Measurements from ENCODE around the gene NAV2. TPM values are rescaled to one million over a fixed set of nuclear protein-coding genes. Genes with fewer than 3 reads are reported as not detected.

Gene NAV2
- total RNA-seq, 1 experiment from 2014 or later, result 46.3 TPM

DNA sequence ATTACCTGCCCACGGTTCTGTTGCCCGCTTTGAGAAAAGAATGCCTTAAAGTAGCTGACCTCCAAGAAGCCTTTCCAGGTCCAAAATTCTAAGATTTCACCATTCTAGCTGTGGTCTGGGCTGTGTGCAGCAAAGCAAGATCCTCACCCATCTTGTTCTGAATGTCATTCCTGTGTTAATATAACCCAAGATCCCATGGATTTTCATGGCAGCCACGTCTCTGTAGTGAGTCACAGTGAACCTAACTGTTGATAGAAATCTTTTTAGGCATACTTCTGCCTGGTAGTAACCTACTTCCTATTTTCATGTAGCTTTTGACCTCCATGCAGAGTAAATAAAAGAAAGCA, 210.0 kb downstream of the NAV2 start:
- peaks cover 6 to 19% (median 14%) of the 10 kb centered on the region in 3 experiments for H3K36me3 Mint-ChIP-seq (ENCODE audit: insufficient read depth in 1 of 3, low read depth in 3 of 3)
- no peak overlapping the region for H3K27ac ChIP-seq (ENCODE audit: insufficient read length, low read depth, low read length)
- no peak overlapping the region for H3K27ac Mint-ChIP-seq
- H3K27me3 Mint-ChIP-seq (ENCODE audit: low read depth), result no peaks in the 10 kb centered on the region
- no peak overlapping the region for H2BK20ac ChIP-seq (ENCODE audit: low read depth, low read length, poor library complexity, severe bottlenecking)
- H2BK12ac ChIP-seq (ENCODE audit: insufficient read length, low read depth, low read length), result no peak overlapping the region
- no peak overlapping the region for H3K4me2 ChIP-seq (ENCODE audit: insufficient read depth, insufficient read length, low read length)
- no peak for DNase-seq
- H3K4me3 Mint-ChIP-seq, result no peak overlapping the region
- H3K9me3 Mint-ChIP-seq, result no peaks in the 10 kb centered on the region
- no CpG with 5 or more reads among the region's 3 CpGs for WGBS (ENCODE audit: extremely low coverage, insufficient read length, low lambda C conversion rate)
- H4K5ac ChIP-seq (ENCODE audit: insufficient read length, low read depth, low read length), result no peak overlapping the region
- no peak overlapping the region for H3K14ac ChIP-seq (ENCODE audit: insufficient read depth, low read length)
- H2BK5ac ChIP-seq (ENCODE audit: insufficient read length, low read length), result no peak overlapping the region
- H3K9me3 ChIP-seq (ENCODE audit: control insufficient read depth, low read depth, low read length), result no peaks in the 10 kb centered on the region
- peaks cover 5 to 8% of the 10 kb centered on the region in 2 experiments; a peak in 3 of 4 replicates for H3K4me1 Mint-ChIP-seq
- H3K56ac ChIP-seq (ENCODE audit: insufficient read length, low read depth, low read length), result no peak overlapping the region
- no peaks in the 10 kb centered on the region for H3K23me2 ChIP-seq (ENCODE audit: insufficient read length, low read depth, low read length, poor library complexity, severe bottlenecking)
- H2AFZ ChIP-seq (ENCODE audit: low read length), result no peak overlapping the region
- no peak overlapping the region for H3K4ac ChIP-seq (ENCODE audit: low read depth, low read length)
- H2BK120ac ChIP-seq (ENCODE audit: low read depth, low read length, poor library complexity, severe bottlenecking), result no peak overlapping the region
- no peak overlapping the region for H3T11ph ChIP-seq (ENCODE audit: low read length)
- no peak overlapping the region for H3K23ac ChIP-seq (ENCODE audit: insufficient read length, low read depth, low read length)
- H3K18ac ChIP-seq (ENCODE audit: insufficient read length, low read depth, low read length), result no peak overlapping the region
- TF ChIP-seq, protein P1, sequence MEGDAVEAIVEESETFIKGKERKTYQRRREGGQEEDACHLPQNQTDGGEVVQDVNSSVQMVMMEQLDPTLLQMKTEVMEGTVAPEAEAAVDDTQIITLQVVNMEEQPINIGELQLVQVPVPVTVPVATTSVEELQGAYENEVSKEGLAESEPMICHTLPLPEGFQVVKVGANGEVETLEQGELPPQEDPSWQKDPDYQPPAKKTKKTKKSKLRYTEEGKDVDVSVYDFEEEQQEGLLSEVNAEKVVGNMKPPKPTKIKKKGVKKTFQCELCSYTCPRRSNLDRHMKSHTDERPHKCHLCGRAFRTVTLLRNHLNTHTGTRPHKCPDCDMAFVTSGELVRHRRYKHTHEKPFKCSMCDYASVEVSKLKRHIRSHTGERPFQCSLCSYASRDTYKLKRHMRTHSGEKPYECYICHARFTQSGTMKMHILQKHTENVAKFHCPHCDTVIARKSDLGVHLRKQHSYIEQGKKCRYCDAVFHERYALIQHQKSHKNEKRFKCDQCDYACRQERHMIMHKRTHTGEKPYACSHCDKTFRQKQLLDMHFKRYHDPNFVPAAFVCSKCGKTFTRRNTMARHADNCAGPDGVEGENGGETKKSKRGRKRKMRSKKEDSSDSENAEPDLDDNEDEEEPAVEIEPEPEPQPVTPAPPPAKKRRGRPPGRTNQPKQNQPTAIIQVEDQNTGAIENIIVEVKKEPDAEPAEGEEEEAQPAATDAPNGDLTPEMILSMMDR (conservative IDR thresholded peaks at IDR 0.05), result no peak
- no peaks in the 10 kb centered on the region; the same call in 1 of the 2 replicates for H3K27me3 ChIP-seq (ENCODE audit: insufficient read depth, low read length)
- no peaks in the 10 kb centered on the region for H3K79me2 ChIP-seq (ENCODE audit: insufficient read depth, low read length)
- H4K20me1 ChIP-seq (ENCODE audit: control insufficient read depth, insufficient read depth, insufficient read length), result no peaks in the 10 kb centered on the region
- no peaks in the 10 kb centered on the region for H3K4me1 ChIP-seq (ENCODE audit: insufficient read depth, low read length)
- H4K91ac ChIP-seq (ENCODE audit: insufficient read length, low read depth, low read length), result no peak overlapping the region
- no peak overlapping the region for H3K9ac ChIP-seq (ENCODE audit: extremely low read depth, insufficient read length, low read length)
- no peaks in the 10 kb centered on the region for H3K79me1 ChIP-seq (ENCODE audit: insufficient read depth, low read depth, low read length, poor library complexity, severe bottlenecking)
- no peak overlapping the region for H4K8ac ChIP-seq (replicated peaks; ENCODE audit: insufficient read length, low read depth, low read length)
- H2AK5ac ChIP-seq (ENCODE audit: insufficient read length, low read length), result no peak overlapping the region
- no peak overlapping the region for H2BK15ac ChIP-seq (ENCODE audit: low read depth, low read length)
